Naive B cell (primary cell): Measurements from ENCODE around the gene DDX24. TPM values are rescaled to one million over a fixed set of nuclear protein-coding genes. Genes with fewer than 3 reads are reported as not detected.
A peak's percentile ranks its signal among the peaks of the same experiment; 100 is the strongest.

Experiments
- ATAC-seq, 2 donors: fragments of 150-1000 bp; cut with Tn5 transposase; 2 replicates each; pipeline ENCODE4 v1.10.0; 2021; ENCODE audit warnings: low read depth in 2 of 2, mild to moderate bottlenecking in 2 of 2, moderate library complexity in 2 of 2
- DNase-seq: peaks from one replicate; pipeline ENCODE4 v3.0.0; 2022
- H3K27ac Mint-ChIP-seq, 6 donors: one replicate each; pipeline ENCODE4 v1.8.0; 2020 to 2022; ENCODE audit warnings: mild to moderate bottlenecking in 6 of 6, mixed read lengths in 6 of 6, moderate library complexity in 5 of 6, inconsistent platforms in 2 of 6
- H3K27me3 Mint-ChIP-seq, 3 donors: one replicate each; pipeline ENCODE4 v1.8.0; 2021 to 2022; ENCODE audit warnings: mixed read lengths in 3 of 3, mild to moderate bottlenecking in 1 of 3
- H3K36me3 Mint-ChIP-seq, 2 donors: one replicate each; pipeline ENCODE4 v1.8.0; 2020 to 2022; ENCODE audit warnings: mixed read lengths in 2 of 2, inconsistent platforms in 1 of 2, mild to moderate bottlenecking in 1 of 2
- H3K4me1 Mint-ChIP-seq, 3 donors: one replicate each; pipeline ENCODE4 v1.8.0; 2020 to 2022; ENCODE audit warnings: mixed read lengths in 3 of 3, inconsistent platforms in 1 of 3, mild to moderate bottlenecking in 1 of 3, moderate library complexity in 1 of 3
- H3K4me3 Mint-ChIP-seq, 8 donors: one replicate each; pipeline ENCODE4 v1.8.0; 2020 to 2022; ENCODE audit warnings: mild to moderate bottlenecking in 8 of 8, mixed read lengths in 8 of 8, moderate library complexity in 8 of 8, inconsistent platforms in 2 of 8
- H3K9me3 Mint-ChIP-seq, 7 donors: one replicate each; pipeline ENCODE4 v1.8.0; 2020 to 2022; ENCODE audit warnings: mixed read lengths in 7 of 7, mild to moderate bottlenecking in 5 of 7, inconsistent platforms in 2 of 7, moderate library complexity in 1 of 7
- polyA plus RNA-seq, 6 donors: library from polyadenylated mRNA; unstranded; fragments of 300-500 nt; fragmentation: Illumina TruSeq; gene quantifications; one replicate each; pipeline ENCODE4 v1.2.3, GENCODE V29; 2021; ENCODE audit warnings: low read depth in 6 of 6

The DDX24 gene
- polyA plus RNA-seq, 6 donors from 2014 or later, result 90.3 to 213 (median 177) TPM

GRCh38 chr14:94123296-94123695 is 42.3 kb upstream of the DDX24 start:
- no peak for ATAC-seq
- no peak for DNase-seq
- Mint-ChIP-seq H3K4me3 (no peak overlapping the region), H3K27me3 (peaks cover 13 to 37% (median 25%) of the 10 kb centered on the region in 3 donors), H3K9me3 (peaks cover 12 to 41% (median 19%) of the 10 kb centered on the region in 7 donors), H3K36me3 (peaks cover 7 to 29% of the 10 kb centered on the region in 2 donors), H3K27ac (no peak overlapping the region), H3K4me1 (peaks cover 0 to under 1% (median under 1%) of the 10 kb centered on the region in 3 donors)

DNA sequence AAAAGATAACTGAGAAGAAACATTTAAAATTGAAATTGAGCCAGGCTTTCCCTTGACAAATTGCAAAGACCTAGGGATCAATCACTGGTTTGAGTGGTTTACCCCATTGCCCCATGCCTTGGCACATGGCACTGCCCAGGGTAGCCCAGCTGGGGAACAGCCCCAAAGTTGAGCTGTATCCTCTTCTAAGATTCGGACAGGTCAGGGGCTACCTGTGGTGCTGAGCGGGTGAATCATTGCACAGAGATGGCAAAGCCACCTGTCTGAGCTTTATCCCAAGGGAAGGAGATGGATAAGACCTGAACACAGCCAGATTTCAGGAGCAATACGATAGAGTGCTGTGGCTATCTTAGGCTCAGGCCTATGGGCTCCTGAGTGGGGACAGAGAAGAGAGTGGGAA is 41.4 kb upstream of the DDX24 start:
- peaks cover 15 to 44% (median 34%) of the 10 kb centered on the region in 3 donors for H3K27me3 Mint-ChIP-seq
- peaks cover 12 to 41% (median 19%) of the 10 kb centered on the region in 7 donors for H3K9me3 Mint-ChIP-seq
- ATAC-seq (no peak), DNase-seq (no peak)
- H3K36me3 Mint-ChIP-seq, result peaks cover 7 to 29% of the 10 kb centered on the region in 2 donors
- no peak overlapping the region for H3K27ac Mint-ChIP-seq
- no peaks in the 10 kb centered on the region for H3K4me1 Mint-ChIP-seq
- no peak overlapping the region for H3K4me3 Mint-ChIP-seq

DNA sequence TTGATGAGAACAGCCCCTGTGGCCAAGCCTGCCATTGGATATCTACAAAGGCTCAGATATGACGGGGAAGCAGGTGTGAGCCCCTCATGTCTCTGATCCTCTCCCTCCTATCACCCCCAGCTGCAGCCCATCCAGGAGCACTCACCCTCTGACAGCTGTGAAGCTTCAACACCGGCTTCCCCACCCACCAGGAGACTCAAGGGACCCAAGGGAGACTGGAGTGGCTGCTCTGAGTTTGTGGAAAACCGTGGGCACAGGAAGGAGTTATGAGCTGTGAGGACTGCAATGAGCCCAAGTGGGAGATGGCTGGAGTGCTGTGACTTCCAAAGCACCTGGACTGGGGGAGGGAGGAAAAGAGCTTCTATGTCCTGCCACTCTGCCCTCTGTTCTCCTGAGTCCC is 40.5 kb upstream of the DDX24 start:
- ATAC-seq (no peak), DNase-seq (no peak)
- no peak overlapping the region for H3K27ac Mint-ChIP-seq
- no peaks in the 10 kb centered on the region for H3K4me1 Mint-ChIP-seq
- no peak overlapping the region for H3K4me3 Mint-ChIP-seq
- H3K27me3 Mint-ChIP-seq, result peaks cover 25 to 54% (median 43%) of the 10 kb centered on the region in 3 donors
- H3K9me3 Mint-ChIP-seq, result peaks cover 12 to 41% (median 19%) of the 10 kb centered on the region in 7 donors
- peaks cover 7 to 29% of the 10 kb centered on the region in 2 donors for H3K36me3 Mint-ChIP-seq

DNA sequence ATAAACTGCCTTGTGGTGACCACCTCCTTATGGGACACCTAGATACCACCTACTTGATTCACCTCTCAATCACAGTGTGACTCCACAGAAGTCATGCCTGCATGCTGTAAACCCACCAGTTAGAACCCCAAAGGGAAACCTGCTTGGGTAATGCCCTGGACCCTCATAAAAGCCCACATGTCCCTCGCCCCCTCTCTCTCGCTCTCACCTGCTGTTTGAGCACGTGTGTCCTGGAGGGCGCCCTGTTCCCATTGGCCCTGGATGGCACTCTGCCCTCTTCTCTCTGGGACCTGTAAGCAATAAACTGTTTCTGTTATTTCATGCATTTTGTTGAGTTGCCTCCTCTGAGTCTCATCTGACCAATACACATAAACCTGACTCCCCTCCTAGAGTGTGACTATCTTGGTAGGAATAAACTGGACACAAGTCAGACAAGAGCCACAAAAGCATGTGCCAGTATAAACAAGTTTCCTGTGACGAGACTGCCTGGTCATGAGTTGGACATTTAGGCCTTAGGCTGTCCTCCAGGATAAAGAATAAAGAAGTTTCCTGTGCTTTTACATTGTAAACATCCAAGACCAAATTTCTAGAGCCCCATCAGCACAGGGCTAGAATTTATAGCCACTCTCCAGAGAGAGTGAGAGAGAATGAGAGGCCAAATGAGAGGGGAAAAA is 39.8 kb upstream of the DDX24 start:
- peaks cover 12 to 41% (median 19%) of the 10 kb centered on the region in 7 donors for H3K9me3 Mint-ChIP-seq
- no peak for DNase-seq
- H3K4me1 Mint-ChIP-seq, result no peaks in the 10 kb centered on the region
- no peak overlapping the region for H3K27ac Mint-ChIP-seq
- no peak for ATAC-seq
- H3K4me3 Mint-ChIP-seq, result no peak overlapping the region
- H3K36me3 Mint-ChIP-seq, result peaks cover 7 to 29% of the 10 kb centered on the region in 2 donors
- peaks cover 28 to 61% (median 50%) of the 10 kb centered on the region in 3 donors for H3K27me3 Mint-ChIP-seq

DNA sequence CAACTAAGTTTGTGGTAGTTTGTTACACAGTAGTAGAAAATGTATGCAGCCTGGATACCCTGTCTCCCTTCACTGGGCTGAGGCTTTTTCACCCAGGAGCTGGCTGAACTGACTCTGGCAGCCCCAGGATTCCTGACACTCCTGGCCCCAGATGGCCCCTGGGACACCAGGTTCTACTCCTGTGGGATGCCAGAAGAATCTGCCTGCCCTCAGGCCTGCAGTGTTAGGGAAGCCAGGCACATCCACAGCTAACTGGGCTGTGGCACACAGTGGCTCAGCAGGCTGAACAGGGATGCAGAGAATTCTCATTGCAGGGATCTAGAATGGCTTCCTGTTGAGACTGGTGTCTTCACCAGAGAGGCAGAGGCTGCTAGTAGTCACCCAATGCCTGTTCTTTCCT is 38.1 kb upstream of the DDX24 start:
- ATAC-seq (no peak), DNase-seq (no peak)
- Mint-ChIP-seq H3K4me1 (no peaks in the 10 kb centered on the region), H3K36me3 (peaks cover 7 to 29% of the 10 kb centered on the region in 2 donors), H3K9me3 (peaks cover 12 to 41% (median 19%) of the 10 kb centered on the region in 7 donors), H3K27me3 (peaks cover 33 to 78% (median 67%) of the 10 kb centered on the region in 3 donors), H3K4me3 (no peak overlapping the region), H3K27ac (no peak overlapping the region)

DNA sequence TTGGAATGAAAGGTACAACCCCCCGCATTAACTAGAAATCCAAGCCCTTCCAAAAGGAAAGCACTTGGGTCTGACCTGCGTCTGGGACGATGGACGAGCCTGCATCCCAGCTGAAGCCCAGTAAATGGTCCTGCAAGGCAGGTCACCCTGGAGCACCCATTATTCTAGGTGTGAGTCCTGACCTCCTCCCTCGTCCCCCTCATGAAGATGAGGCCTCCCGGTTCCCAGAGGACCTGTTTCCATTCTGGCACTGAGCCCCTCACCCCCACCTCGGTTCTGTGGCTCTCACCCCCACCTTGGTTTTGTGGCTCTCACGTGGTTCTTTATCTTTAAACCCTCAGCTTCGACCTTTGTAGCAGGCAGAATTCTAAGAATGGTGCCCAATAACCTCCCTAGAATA is 36.9 kb upstream of the DDX24 start:
- ATAC-seq (no peak), DNase-seq (no peak)
- peak overlapping the region in 1 of 6 donors; percentile 69 for H3K27ac Mint-ChIP-seq
- no peaks in the 10 kb centered on the region for H3K4me1 Mint-ChIP-seq
- peaks cover 10 to 37% (median 19%) of the 10 kb centered on the region in 7 donors for H3K9me3 Mint-ChIP-seq
- H3K27me3 Mint-ChIP-seq, result peaks cover 37 to 86% (median 75%) of the 10 kb centered on the region in 3 donors
- peaks cover 7 to 28% of the 10 kb centered on the region in 2 donors for H3K36me3 Mint-ChIP-seq
- H3K4me3 Mint-ChIP-seq, result no peak overlapping the region

DNA sequence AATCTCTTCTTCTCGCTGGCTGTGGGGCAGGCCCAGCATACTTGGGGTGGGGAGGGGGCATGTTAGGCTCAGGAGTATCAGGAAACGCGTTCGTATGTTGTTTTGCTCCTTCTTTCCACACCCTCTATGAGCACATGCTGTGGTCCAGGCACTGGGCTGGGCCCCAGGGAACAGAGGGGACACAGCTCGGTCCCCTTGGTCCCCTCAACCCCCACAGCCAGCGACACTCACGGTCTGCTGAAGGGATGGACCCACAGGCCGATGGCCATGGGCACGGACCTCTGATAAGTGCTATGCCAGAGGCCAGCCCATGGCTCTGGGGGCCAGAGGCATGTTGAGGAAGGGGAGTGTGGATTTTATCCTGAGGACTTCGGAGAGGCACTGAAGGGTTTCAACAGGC is 35.7 kb upstream of the DDX24 start:
- H3K36me3 Mint-ChIP-seq, result peaks cover 7 to 20% of the 10 kb centered on the region in 2 donors
- peaks cover 6 to 26% (median 15%) of the 10 kb centered on the region in 7 donors for H3K9me3 Mint-ChIP-seq
- no peak for ATAC-seq
- no peak for DNase-seq
- no peak overlapping the region for H3K4me3 Mint-ChIP-seq
- H3K27me3 Mint-ChIP-seq, result peaks cover 39 to 88% (median 75%) of the 10 kb centered on the region in 3 donors
- no peaks in the 10 kb centered on the region for H3K4me1 Mint-ChIP-seq
- H3K27ac Mint-ChIP-seq, result no peak overlapping the region

- Mint-ChIP-seq H3K4me1 (no peaks in the 10 kb centered on the region), H3K36me3 (peaks cover 1 to 11% of the 10 kb centered on the region in 2 donors), H3K27me3 (peaks cover 30 to 77% (median 65%) of the 10 kb centered on the region in 3 donors), H3K9me3 (peaks cover 2 to 15% (median 10%) of the 10 kb centered on the region in 7 donors), H3K27ac (peak overlapping the region in 1 of 6 donors; percentile 74), H3K4me3 (peak overlapping the region in 1 of 8 donors; percentile 74)
- DNase-seq (no peak), ATAC-seq (no peak)
These were observed 34.6 kb upstream of the DDX24 start for GRCh38 chr14:94115631-94116030.

DNA sequence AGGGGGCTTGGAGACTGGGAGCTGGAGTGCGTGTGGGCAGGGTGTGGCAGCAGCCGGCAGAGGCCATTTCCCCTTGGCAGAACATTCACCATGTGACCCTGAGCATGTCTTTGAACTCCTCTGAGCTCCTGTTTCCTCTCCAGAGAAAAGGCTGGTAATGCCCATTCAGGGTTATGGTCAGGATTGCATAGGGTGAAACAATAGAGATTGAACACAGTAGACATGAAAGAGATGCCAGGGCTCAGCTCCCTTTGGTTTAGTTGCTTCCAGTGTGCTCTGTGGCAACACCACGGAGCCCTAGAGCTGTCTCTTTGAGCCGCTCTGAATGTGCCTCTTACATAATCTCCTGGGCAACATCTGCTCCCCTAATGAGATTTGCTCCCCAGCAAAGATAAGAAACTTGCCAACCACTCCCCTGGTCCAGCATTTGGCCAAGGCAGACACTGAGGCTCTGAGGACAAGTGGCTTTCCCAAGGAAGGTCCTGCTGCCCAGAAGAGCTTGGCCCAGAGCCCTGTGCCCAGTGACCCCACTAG is 34.1 kb upstream of the DDX24 start:
- DNase-seq, result no peak
- ATAC-seq, result no peak
- Mint-ChIP-seq H3K27me3 (peaks cover 26 to 72% (median 62%) of the 10 kb centered on the region in 3 donors), H3K36me3 (peaks cover 0 to 7% of the 10 kb centered on the region in 2 donors), H3K4me3 (no peak overlapping the region), H3K4me1 (no peaks in the 10 kb centered on the region), H3K9me3 (peaks cover 0 to 10% (median 6%) of the 10 kb centered on the region in 7 donors), H3K27ac (no peak overlapping the region)

- peaks cover 0 to 5% (median 3%) of the 10 kb centered on the region in 7 donors for H3K9me3 Mint-ChIP-seq
- H3K36me3 Mint-ChIP-seq, result peaks cover 0 to 3% of the 10 kb centered on the region in 2 donors
- H3K4me3 Mint-ChIP-seq, result no peak overlapping the region
- DNase-seq (no peak), ATAC-seq (no peak)
- H3K27ac Mint-ChIP-seq, result no peak overlapping the region
- H3K27me3 Mint-ChIP-seq, result peaks cover 26 to 67% (median 62%) of the 10 kb centered on the region in 3 donors
- H3K4me1 Mint-ChIP-seq, result no peaks in the 10 kb centered on the region
These were observed 33.6 kb upstream of the DDX24 start for GRCh38 chr14:94114589-94115057.

DNA sequence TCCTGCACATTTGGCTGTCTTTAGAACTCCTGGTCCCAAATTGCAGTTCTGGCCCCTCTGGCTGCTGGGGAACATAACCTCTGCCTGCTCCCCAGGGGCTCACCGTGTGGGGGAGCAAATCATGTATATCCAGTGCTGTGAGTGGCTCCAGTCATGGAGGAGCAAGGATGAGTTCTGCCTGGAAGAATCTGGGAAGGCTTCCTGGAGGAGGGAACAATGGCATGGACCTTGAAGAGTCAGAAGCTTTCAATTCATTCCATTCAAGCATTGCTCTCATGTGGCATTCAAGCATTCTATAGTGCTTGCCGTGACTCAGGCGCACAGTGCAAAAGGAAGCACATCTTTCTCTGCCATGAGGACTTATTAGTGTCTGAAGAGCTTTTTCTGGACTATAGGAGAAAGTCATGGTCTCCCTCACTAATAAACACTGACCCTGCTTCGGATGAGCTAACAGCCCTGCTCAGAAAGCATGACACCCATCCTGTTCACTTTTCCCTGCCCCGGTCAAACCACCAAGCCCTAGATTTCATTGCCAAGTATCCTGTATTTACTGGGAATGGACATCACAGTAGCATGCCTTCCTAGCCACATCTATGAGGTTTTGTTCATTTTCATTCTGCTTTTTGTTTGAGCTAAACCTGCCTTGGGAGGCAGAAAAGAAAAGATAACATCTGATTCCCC is 33.0 kb upstream of the DDX24 start:
- H3K27me3 Mint-ChIP-seq, result peaks cover 26 to 62% (median 61%) of the 10 kb centered on the region in 3 donors
- ATAC-seq, result no peak
- H3K9me3 Mint-ChIP-seq, result peaks cover 0 to 1% (median 0%) of the 10 kb centered on the region in 7 donors
- H3K27ac Mint-ChIP-seq, result no peak overlapping the region
- H3K4me3 Mint-ChIP-seq, result no peak overlapping the region
- H3K4me1 Mint-ChIP-seq, result no peaks in the 10 kb centered on the region
- DNase-seq, result no peak
- H3K36me3 Mint-ChIP-seq, result no peaks in the 10 kb centered on the region

DNA sequence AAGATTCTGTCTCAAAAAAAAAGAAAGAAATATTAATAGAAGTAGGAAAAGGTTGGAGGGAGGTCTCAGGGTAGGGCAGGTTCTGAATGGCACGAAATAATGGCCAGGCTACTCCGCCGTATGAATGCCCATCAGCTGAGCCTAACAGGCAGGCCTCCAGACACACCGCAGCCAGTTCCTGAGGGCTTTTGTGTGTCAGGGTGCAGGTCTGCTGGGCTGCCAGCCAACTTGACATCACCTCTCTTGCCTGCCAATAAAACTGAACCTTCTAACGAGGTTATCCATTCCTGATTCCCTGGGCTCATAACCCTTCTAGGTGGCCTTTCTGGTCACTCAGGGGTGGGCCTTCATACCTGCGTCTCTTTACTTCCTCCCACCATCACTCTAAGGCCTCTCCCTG is 32.5 kb upstream of the DDX24 start:
- Mint-ChIP-seq H3K27ac (no peak overlapping the region), H3K4me3 (peak overlapping the region in 1 of 8 donors; percentile 5), H3K36me3 (peaks cover 0 to 4% of the 10 kb centered on the region in 2 donors), H3K4me1 (no peaks in the 10 kb centered on the region), H3K9me3 (peaks cover 0 to 1% (median 0%) of the 10 kb centered on the region in 7 donors), H3K27me3 (peaks cover 26 to 62% (median 61%) of the 10 kb centered on the region in 3 donors)
- ATAC-seq (no peak), DNase-seq (no peak)

- Mint-ChIP-seq H3K4me3 (peak overlapping the region in 1 of 8 donors; percentile 35), H3K4me1 (no peaks in the 10 kb centered on the region), H3K27me3 (peaks cover 26 to 60% (median 59%) of the 10 kb centered on the region in 3 donors), H3K36me3 (peaks cover 0 to 7% of the 10 kb centered on the region in 2 donors), H3K27ac (peak overlapping the region in 1 of 6 donors; percentile 84), H3K9me3 (peaks cover 0 to 1% (median 0%) of the 10 kb centered on the region in 7 donors)
- DNase-seq, result no peak
- ATAC-seq, result no peak
These were observed 32.1 kb upstream of the DDX24 start for GRCh38 chr14:94113073-94113472.
